Activated CD4-positive, alpha-beta T cell treated with anti-CD3 and anti-CD28 coated beads for 1 hour (primary cell): ENCODE measurements around the gene CD37.
"Not testable (repeated sequence)": the region's sequence is repeated elsewhere in the genome, so short reads cannot be mapped to it uniquely, and the experiment has no call there.

Experiments
- DNase-seq: peaks from one replicate; pipeline ENCODE4 v3.0.0-alpha.2; 2020

The CD37 gene, protein sequence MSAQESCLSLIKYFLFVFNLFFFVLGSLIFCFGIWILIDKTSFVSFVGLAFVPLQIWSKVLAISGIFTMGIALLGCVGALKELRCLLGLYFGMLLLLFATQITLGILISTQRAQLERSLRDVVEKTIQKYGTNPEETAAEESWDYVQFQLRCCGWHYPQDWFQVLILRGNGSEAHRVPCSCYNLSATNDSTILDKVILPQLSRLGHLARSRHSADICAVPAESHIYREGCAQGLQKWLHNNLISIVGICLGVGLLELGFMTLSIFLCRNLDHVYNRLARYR

DNA sequence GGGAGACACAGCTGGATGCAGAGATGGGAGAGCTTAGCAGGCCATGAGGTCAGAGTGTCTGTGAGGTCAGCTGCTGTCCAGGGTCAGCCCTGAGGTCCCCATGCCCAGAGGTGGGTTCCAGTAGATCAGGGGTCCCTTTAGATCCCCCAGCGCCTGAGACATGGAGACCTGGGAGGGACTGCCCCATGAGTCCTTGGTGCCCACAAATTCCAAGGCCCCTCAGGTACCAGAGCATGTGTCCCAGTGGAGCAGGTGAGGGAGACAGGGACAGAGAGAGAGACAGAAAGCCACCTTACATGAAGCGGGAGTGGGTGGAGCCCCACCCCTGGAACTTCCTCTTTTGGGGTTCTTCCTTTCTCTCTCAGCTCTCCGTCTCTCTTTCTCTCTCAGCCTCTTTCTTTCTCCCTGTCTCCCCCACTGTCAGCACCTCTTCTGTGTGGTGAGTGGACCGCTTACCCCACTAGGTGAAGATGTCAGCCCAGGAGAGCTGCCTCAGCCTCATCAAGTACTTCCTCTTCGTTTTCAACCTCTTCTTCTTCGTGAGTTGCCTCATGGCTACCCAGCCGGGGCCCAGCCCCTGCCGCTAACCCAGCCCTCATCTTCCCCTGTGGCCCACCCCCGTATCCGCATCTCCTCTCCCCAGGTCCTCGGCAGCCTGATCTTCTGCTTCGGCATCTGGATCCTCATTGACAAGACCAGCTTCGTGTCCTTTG lies at the start of gene CD37:
CD37 (plus strand) TSS at position 336 of the 713 bp plus-strand sequence; CDS start at position 471, 135 bp downstream.
- peak; percentile 38 for DNase-seq

DNA sequence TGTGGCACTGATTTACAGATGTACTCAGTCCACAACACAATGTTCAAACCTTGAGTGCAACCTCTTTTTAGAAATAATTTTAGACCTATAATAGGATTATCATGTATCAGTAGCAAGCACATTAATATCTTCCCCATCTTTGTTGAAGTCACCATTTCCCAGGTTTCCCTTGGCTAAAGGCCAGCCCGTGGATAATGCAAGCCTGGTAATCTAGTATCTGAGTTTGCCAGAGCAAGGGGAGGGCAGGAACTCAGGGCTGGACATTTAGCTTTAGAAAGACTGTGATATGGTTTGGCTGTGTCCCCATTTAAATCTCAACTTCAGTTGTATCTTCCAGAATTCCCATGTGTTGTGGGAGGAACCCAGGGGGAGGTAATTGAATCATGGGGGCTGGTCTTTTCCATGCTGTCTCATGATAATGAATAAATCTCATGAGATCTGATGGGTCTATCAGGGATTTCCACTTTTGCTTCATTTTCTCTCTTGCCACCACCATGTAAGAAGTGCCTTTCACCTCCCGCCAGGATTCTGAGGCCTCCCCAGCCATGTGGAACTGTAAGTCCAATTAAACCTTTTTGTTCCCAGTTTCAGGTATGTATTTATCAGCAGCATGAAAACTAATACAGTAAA lies 48.0 kb upstream of the CD37 start:
- no peak for DNase-seq

DNA sequence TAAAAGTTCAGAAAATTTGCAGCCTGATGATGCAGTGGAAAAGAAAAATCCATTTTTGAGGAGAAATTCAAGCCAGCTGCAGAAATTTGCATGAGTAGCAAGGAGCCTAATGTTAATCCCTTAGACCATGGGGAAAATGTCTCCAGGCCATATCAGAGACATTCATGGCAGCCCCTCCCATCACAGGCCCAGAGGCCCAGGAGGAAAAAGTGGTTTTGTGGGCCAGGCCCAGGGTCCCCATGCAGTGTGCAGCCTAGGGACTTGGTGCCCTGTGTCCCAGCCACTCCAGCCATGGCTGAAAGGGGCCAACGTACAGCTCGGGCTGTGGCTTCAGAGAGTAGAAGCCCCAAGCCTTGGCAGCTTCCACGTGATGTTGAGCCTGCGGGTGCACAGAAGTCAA lies 47.0 kb upstream of the CD37 start:
- DNase-seq: not testable (repeated sequence)

DNA sequence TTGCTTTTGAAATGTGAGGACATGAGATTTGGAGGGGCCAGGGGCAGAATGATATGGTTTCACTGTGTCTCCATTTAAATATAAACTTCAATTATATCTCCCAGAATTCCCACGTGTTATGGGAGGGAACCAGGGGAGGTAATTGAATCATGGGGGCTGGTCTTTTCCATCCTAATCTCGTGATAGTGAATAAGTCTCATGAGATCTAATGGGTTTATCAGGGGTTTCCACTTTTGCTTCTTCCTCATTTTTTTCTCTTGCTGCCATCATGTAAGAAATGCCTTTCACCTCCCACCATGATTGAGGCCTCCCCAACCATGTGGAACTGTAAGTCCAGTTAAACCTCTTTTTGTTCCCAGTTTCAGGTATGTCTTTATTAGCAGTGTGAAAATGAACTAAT lies 45.9 kb upstream of the CD37 start:
- not testable (repeated sequence) for DNase-seq

DNA sequence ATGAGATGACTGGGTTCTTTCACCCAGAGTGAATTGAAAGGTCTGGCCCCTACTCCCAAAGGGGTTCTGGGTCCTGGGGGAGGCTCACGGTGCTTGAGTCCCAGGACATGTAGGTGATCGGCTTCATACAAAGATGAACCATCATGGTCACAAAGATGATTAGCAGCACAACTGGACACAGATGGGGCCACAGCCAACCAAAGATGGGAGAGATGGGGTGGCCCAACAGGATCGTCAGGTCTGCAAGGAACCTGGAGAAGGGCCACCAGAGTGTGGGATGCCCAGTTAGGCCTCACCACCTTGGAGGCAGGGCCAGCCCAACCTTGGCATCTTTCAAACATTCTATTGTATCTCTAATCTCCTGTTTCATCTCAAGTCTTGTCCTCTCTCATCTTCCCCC lies 44.7 kb upstream of the CD37 start:
- no peak for DNase-seq

DNA sequence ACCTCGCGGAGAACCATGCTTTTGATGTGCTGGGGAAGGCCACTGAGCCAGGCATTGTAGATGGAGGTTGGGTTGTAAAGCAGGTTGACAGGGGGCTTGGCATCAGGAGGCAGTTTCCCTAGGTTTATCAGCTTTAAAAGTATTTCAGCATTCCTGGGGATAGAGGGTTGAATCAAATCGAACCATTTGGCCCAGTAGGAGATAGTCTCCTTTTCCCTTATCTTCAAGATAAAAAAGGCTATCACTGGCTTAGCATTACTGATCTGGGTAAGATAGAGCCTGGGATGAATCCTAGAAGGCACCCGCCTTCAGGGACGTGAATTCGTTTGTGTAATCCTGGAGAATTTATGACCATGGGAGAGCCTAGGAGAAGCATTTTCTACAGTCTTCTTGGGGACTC lies 40.8 kb upstream of the CD37 start:
- DNase-seq: no peak

DNA sequence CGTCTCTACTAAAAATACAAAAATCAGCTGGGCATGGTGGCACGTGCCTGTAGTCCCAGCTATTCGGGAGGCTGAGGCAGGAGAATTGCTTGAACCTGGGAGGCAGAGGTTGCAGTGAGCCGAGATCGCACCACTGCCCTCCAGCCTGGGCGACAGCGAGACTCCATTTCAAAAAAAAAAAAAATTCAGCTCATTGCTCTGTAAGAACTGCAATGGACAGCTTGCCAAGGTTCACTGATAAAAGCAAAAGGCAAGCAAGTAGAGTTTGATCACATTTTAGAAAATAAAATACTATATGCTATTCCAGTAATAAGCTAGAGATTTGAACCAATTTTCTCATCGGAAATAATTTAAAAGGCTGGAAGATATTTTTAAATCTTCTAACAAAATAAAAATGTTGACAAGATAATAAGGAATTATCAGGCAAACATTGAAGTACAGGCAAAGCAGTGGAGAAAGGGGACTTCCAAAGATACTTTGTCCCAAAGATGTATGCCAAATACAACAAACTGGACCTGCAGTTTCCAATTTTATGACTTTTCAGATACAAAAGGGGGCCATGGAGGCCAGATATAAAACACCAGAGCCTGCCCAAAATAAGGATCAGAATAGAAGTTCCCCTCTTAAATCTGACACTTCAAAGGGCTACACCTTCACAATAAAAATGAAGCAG lies 39.9 kb upstream of the CD37 start:
- DNase-seq: no peak

DNA sequence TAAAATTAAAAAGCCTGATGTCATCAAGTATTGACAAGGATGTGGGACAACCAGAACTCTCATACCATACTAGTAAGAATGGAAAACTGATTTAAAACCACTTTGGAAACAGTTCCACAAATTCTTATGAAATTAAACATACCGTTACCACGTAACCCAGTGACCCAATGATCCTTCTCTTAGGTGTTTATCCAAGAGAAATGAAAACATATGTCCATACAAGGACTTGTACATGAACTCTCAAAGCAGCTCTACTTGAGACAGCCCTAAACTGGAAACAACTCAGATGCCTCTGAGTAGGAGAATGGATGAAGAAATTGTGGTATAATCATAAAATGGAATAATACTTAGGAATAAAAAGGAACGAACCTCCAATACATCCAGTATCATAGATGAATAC lies 37.8 kb upstream of the CD37 start:
- DNase-seq: no peak

DNA sequence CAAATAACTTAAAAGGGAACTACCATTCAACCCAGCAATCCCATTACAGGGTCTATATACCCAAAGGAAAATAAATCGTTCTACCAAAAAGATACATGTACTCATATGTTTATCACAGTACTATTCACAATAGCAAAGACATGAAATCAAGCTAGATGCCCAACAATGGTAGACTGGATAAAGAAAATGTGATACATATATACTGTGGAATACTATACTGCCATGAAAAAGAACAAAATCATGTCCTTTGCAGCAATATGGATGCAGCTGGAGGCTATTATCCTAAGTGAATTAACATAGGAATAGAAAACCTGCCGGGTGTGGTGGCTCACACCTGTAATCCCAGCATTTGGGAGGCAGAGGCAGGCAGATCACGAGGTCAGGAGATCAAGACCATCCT lies 36.6 kb upstream of the CD37 start:
- not testable (repeated sequence) for DNase-seq

DNA sequence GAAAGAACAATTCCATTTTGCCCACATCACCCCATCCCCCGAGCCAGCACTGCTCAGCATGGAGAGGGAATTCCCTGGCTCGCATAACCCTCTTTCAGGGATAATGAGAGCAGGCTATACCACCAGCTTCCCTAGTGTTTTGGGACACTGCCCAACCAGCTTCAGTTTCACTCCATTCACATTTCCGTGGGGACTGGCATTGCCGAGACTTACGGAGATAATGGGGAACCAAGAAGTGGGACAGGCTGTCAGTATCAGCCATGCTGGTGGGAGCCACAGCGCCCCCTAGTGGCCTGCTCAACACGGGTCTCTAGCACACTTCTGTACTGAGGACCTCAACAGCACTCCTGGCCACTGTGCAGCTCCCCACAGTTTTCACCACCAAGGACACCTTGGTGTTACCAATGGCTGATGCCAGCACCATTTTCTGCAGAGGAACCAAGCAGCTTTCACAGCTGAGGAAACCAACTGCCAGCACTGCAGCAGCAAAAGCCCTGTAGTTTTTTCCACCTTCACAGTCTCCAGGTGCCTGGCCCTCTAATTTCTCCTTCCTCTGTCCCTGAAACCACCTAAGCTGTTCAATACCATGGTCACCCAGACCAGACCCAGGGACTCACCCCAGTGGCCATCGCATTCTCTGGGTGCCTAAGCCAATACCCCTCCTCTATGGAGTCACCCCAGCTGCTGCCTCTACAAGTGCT lies 33.9 kb upstream of the CD37 start:
- peak; percentile 69 for DNase-seq

DNA sequence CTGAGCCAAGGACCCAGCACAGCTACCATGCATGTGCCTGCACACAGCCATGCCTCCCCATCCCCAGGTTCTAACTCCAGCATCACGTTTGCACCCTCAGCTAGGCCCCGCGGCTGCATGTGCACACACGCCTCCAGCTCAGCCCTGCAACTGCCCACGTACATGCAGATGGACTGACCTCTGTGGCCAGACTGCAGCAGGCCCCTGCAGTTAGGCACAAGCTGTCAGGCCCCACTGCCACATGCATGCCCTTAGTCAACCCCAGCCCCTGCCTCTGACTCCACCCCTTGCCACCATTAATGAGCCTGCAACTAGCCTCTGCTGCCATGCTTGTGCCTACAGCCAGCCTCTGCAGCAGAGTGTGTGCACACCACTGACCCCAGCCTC lies 33.3 kb upstream of the CD37 start:
- no peak for DNase-seq

DNA sequence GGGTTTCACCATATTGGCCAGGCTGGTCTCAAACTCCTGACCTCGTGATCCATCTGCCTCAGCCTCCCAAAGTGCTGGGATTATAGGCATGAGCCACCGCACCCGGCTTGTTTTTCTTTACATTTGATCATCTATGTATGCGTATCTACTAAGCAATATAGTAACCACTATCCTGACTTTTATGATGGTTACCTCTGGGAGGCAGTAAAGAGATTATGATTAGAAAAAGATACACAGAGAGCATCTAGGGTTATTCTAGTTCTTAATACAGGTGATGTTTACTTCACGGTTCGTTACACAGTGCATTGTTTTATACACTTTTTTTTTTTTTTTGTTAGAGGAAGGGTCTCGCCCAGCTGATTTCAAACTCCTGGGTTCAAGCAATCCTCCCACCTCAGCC lies 28.5 kb upstream of the CD37 start:
- not testable (repeated sequence) for DNase-seq

DNA sequence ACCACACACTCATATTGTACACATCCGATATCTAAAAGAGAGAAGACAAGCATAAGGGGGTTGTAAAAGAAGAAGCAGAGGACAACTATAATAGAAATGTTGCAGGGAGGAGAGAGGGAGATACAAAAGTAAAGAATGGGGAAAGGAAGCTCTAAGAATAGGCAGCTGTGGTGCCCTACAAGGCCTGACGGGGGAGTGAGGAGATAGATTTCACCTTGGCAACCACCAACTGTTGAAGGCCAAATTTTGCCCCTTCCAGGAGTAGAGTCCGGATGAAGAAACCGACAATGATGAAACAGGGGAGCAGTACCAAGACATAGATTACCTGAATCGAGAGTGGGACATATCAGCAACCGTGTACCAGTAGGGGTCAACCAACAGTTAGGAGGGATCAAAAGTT lies 26.1 kb upstream of the CD37 start:
- DNase-seq: no peak

DNA sequence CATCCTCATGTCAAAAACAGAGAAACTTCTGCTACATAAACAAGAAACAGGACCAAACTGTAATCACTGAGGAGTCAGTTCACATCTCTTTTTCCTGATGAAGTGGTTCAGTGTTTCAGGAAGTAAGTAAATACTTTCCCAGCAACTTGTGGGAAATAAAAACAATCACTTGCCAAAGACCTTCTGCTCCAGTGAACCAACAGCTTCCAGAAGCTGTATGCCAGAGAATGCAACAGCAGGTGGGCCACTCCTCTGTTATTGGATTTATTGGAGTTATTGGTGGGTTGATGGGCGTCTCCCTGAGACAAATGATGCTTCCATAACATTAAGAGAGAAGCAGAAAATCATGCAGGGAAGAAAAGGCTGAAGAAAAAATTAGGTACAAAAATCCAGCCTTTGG lies 20.1 kb upstream of the CD37 start:
- no peak for DNase-seq

DNA sequence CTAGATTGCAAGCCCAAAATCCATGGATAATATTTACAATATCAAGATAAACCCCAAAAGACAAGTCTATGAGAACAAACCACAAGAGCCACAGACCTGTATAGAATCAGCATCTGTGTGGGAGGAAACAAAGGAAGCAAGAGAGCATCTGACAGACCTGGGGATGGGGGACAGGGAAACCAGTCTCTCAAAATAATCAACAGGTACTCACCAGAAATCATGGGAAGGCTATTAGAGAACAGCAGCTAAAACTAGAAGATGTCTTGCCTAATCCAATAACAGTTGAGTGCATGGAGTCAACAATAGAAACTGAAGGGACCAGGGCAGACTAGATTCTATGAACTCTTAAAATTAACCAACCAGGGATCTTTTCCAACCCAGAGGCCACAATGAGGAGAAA lies 18.9 kb upstream of the CD37 start:
- no peak for DNase-seq

DNA sequence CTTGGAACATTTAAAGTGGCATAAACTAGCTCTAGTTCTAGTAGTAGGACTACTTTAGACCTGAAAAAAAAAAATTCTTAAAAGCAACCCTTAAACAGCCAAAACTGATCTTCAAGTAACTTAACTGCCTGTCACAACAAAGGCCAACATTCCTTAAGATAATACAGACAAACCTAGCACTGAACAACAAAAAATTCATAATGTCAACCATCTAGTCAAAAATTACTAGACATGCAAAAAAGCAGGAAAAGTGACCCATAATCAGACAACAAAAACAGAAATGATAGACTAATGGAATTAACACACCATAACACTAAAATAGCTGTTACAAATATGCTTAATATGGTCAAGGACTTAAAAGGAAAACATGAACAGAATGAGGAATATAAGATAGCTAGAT lies 16.9 kb upstream of the CD37 start:
- DNase-seq: no peak

DNA sequence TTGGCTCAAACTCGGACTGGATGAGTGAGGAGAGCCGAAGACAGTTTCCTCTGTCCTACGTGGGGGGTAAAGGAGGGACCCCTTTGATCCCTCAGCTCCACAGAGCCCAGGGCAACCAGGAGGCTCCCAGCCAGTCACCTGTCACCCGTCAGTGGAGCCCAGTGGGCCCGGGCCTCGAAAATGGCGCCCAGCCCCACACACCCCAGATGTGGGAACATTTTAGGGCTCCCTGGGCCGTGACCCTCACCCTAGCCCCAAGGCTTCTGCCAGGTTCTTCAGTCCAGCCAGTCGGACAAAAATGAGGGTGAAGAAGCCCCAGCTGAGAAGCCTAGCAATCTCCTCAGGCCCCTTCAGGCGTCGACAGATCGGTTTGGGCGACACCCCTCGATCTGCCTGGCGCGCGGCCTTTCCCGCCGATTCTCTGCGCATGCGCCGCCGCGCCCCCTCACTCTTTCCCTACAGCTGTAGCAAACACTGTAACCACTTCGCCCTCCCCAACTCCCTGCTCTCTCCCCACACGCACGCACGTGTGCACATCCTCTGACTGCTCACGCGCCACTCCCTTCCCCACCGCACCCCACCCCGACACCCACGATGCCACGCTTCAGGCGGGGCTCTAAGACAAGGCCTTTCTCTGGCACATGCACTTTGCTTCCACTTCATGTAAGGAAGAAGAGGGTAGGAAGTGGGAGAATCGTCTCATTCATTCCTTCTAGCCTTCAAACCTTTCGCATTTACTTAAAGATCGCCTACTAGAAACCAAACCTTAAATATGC lies 10.2 kb upstream of the CD37 start, which contains the start of gene SLC6A16:
SLC6A16 (minus strand) TSS at position 391 of the 776 bp plus-strand sequence. CDS start 13,844 bp downstream, outside the sequence.
- DNase-seq: no peak

DNA sequence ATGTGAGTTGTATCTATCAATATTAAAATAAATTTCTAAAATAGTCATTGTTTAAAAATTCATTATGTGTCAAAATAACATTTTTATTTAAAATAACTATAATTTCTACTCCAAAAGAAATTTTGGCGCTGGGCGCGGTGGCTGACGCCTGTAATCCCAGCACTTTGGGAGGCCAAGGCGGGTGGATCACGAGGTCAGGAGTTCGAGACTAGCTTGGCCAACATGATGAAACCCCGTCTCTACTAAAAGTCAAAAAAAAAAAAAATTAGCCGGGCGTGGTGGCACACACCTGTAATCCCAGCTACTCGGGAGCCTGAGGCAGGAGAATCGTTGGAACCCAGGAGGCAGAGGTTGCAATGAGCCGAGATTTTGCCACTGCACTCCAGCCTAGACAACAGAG lies 9.4 kb upstream of the CD37 start:
- not testable (repeated sequence) for DNase-seq

DNA sequence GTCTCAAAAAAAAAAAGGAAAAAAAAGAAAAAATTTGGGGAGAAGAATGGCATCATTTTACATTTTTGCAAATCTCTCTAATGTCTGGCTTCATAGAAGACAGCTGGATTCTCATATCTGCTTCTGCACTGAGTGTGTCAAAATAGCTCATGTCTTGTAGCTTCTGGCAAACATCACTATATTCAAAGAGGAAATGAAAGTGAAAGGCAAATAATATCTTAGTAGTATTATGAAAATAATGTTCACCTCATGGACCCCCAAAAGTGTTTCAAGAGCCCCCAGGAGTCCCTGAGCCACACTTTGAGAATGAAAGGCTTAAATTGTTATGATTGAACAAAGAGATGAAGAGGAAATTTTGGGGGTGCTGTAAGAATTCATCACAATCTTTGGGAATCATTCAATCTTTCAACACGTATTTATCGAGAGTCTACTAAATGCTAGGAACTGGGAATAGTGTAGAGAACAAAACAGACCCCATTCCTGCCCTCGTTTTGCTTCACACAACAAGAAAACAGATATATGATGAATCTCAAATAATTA lies 9.0 kb upstream of the CD37 start:
- no peak for DNase-seq

DNA sequence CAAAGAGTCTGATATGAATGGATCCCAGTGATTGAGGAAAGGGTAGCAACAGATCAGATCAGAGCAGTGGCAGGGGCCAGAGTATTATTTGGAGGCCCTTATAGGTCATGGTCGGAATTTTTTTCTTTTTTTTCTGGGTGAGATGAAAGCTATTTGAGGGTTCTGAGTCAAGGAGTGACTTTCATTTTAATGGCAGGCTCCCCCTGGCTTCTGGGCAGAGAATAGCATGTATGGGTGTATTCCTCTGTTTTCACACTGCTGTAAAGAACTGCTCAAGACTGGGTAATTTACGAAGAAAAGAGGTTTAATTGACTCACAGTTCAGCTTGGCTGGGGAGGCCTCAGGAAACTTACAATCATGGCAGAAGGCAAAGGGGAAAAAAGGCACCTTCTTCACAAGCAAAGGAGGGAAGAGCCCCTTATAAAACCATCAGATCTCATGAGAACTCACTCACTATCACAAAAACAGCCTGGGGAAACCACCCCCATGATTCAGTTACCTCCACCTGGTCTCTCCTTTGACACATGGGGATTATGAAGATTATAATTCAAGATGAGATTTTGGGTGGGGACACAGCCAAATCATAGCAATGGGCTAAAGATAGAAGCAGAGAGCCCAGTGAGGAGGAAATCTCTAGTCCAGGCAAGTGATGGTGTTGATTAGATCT lies 7.2 kb upstream of the CD37 start:
- DNase-seq: no peak

DNA sequence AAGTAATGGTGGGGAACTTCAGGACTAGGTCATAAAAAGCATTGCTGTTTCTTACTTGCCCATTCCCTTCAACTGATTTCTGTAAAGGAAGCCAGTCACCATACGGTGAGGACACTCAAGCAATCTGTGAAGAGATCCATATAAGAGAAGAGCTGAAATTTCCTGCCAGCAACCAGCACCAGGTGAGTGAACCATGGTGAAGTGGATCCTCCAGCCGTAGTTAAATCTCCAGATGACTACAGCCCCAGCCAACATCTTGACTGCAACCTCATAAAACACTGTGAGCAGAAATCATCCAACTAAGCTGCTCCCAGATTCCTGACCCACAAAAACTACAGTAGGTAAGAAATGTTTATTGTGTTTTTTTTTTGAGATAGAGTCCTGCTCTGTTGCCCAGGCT lies 6.5 kb upstream of the CD37 start:
- no peak for DNase-seq
